GM19397 (cell line): ENCODE measurements around the gene SOX9.

Source experiments
- ATAC-seq: cut with Tn5 transposase; IDR thresholded peaks from one replicate; pipeline ENCODE4 v1.9.1; 2021; ENCODE audit warnings: mild to moderate bottlenecking, moderate library complexity; ENCODE audit not compliant: unreplicated experiment

Gene SOX9

DNA sequence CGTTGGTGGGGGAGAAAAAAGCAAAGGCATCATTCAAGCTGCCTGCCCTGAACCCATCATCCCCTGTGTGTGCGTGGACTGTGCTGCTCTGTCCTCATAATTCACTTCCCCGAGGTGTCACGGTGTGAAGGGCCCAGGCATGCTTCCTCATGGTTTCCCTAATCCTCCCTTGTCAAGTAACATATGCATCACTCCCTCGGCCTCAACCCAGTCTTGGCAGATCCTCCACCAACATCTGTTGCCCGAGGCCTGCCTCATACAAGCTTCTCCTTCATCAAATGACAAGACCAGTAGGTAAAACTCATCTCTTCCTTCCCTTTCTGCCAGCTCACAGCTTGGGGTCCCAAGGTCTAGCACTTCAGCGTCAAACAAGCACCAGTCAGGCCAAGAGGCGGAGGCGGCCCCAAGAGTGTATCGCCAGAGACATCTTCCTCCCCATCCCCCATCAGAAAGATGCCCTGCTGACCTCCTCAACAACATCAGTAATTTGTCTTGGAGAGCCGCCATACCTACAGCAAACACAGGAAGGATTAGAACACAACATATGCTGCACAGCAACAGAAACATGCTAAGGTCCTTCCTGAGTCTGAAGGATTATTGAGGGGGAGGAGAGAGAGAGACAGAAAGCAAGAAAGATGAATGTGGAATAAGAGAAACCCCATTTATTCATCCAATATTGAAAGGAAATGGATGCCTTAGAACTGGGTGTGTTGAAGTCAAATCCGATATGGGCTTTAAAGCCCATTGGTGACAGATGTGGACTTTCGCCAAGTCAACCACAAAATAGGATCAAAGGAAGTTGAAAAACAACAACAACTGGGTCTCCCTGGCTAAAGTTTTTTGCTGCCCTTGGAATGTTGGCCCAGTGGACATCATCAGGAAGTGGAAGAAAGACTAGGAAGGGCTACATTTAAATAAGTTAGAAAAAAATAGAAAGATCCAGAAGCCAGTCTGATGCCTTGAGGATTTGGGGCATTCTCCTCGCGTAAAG, 38.4 kb downstream of the SOX9 start:
- no peak for ATAC-seq

DNA sequence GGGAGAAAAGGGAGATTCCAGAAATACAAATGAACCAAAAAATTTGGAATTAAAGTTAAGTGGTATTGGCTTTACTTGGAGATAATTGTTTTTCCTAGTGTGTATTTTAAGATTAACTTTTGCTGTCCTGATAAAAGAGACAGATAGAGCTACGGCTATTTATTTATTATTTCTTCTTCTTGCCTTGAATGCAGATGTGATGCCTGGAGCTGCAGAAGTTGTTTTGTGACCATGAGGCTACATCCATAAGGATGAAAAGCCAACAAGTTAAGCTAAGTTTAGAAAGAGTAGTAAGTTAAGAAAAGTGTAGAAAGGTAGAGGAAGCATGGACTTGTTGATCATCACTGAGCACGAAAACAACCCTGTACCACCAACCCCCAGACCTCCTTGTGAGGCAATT, 41.7 kb downstream of the SOX9 start:
- no peak for ATAC-seq

DNA sequence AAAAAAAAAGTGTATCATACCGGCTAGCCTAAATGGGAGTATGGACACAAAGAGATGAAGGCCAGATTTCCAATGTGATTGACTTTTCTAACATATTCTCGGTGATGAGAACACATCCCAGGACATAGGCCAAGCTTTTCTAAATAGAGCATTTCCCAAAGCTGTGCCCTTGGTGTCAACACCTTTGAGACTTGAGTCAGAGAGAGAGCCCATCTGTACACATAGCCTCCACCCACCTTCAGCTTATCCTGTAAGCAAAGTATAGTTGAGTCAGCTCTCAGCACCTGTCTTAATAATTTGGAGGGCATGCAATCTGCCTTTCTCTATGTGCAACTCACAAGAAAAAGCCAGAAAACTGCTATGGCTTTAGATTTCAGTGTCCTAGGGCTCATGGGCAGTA, 42.7 kb downstream of the SOX9 start:
- no peak for ATAC-seq

DNA sequence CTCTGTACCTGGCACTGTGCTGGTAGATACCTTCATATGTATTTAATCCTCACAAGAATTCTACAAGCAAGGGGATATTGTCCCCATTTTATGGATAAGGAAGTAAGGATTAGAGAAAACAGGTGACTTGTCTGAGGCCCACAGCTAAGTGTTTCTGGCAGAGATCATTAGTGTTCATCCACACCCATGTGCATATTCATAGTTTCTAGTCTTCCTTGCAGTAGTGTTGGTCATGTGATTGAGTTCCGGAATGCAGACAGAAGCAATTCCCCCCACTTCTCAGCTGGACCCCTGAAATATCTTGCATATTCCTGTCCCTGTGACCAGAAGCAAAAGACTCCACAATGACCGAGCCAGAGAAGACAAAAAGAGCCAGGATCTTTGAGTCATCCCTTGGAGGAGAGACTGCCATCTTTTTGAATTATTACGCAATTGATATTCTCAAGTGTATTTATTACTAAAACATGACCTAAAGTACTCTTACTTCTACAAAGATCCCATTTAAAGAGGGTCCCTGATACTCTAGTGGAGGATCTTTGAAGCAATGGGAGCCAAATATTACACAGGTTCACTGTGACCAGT, 43.4 kb downstream of the SOX9 start:
- ATAC-seq = no peak

DNA sequence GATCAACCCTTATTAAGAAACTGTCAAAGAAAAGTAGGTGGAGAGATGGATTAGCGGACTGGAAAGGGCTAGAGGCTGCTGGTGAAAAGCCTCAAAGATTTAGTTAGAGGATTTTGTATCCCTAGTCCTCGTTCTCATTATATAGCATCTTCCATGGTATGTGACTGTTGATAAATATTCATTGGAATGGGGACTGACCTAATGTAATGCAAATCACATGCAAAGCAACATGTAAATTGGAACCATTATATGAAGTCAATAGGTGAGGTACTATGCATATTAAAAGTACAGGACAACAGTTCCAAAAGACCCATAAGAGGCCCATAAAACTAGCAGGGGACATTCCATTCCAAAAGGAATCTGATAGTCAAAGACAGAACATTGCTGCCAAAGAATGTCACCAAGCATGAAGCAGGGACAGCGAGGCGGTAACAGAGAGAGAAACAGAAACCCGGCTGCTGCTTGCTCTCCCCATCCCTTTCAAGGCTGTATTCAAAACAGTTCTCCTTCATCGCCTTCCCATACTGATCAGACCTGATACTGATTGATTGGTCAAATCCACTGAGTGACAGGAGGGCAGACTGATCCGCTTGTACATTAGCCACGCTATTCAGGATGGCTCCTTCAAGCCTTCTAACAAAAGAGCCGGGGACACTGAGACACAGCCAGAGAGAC, 44.5 kb downstream of the SOX9 start:
- ATAC-seq = no peak

DNA sequence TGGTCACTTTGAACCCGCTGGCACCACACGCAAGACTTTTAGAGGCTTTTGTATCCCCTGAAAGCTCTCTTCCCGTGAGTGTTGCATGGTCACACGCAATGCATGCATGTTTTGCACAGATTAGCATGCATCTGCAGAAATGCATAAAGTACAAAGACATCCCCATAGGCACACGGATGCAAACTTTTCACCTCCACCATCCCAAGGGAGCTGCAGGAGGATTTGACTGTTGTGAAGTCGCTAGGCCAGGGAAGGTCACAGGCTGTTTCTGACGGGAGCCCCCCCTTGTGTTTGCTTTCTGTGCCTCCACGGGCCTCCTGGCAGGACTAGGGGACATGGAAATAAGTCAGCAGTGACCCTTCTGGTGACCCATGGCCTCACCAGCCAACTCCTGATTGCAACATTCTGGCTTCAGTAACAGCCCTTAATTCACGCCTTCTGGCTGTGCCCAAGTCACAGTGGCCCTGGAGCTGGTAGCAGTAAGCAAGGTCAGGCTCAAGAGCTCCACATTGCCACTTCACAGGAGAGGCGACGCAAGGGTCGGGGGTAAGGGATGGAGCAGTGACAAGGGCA, 45.1 kb downstream of the SOX9 start:
- ATAC-seq = no peak

DNA sequence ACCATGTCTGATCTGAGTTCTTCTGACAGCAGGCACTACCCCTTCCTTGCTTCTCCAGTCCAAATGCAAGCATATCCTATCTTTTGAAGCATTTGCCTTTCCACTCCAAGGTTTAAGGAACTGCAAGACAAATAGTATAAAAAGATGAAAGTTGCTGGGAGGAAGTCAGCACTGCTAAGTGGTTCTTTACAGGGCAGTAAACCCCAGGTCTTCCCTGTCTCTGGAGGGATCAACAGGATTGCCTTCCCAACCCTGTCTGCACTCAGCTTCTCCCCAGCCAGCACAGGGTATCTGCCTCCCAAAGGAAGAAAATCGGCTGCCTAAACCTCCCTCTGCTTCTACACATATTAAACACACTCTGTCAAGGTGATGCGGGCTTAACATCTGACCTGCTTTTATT, 46.8 kb downstream of the SOX9 start:
- no peak for ATAC-seq

DNA sequence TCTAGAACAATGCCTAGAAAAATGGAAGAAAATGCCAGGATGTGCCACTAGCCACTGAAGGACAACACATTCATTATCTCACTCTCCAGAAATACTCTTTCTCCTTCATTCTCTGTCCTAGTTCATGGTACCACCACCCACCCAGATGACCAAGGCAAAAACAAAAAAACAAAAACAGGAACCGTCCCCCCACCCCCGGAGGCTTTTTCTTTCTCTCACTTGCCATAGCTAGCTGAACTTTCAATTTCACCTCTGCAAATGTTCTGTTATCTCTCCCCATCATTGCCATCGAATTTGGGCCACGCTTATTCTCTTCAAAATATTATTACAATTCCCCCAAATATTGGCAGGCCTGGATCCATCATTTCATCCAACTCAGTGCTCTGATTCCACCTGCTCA, 49.0 kb downstream of the SOX9 start:
- ATAC-seq = no peak

DNA sequence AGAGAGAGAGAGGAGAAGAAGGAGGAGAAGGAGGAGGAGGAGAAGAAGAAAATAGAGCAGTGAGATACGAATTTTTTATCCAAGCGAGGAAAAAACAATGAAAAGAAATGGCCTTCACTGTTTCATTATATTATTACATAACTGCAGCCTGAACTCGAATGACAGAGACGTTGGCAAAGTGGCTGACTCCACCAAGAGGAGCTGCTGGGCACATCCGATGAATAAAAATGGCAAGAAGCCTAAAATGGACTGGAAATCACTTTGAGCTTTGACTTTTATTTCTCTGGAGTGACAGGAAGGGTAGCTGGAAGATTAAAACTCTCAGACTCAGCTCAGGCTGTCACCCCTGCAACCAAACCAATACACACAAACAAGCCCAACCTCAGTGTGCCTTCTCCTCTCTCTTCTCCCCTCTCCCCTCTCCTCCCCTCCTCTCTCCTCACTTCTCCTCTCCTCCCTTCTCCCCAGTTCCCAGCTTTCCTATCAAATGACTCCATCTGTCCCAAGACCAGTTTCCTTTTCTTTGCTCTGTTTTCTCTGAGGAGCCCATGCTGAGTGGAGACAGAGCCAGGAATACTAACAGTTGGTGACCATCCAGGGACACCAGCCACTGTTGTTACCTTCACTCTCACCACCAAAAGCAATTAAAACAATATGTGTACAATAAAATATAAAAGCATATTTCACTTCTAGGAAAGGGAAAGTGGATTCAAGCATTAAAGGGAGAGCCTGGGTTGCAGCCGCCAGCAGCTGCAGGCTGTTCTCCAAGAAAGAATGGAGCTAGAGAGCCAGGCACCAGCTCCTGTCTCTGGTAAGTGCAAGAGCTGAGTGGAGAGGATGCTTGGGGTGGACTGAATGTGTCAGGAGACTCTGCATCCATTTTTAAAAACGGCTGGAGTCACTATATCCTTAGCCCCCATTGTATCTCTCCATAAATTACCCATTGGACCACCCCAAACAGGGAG, 51.2 kb downstream of the SOX9 start:
- no peak for ATAC-seq

DNA sequence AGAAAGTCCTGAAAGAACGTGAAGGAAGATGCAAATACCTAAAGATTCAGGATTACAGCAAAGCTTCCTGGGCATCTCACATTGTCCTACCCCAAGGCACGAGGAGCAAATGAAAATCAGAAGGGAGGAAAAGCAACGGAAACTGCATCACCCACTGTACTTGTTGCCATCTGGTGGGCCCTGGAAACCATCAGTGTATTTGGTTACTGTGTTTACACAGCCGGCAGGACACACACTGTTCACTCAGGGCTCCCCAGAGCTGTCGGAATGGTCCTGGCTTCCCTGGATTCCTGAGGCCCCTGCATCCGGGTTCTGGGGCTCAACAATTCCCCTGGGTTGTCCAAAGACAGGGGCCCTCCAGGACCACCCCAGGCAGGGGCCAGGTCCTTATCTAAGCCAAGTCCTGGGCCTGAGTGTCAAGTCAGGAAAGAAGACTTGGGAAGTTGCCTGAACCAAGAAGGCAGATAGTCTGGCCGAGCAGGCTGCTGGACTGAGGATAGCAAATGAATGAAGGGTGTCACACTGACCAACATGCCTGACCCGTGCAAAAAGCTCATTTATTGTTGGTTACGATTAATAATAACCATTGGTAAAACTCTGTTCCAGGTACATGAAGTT, 52.8 kb downstream of the SOX9 start:
- no peak for ATAC-seq

DNA sequence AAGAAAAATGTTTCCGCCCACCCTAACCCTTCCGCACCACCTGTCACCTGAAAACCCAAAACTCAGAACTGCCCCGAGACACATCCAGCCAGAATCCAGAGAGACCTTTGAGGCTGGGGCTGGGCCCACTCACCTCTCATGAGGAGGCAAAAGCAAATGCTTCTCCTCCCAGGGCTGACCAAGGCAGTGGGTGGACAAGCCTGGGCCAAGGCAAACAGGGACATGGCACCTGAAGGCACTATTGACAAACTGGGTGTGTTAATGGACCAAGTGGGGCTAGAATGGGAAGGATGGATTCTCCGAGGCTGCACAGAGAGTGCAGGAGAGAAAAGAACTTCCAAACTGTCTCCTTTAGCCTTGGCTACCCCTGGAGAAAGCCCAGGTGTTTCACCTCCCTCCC, 54.4 kb downstream of the SOX9 start:
- ATAC-seq = no peak
